GM19023 (cell line): Measurements from ENCODE around the gene B4GALT3.
"Not testable (repeated sequence)": the region's sequence is repeated elsewhere in the genome, so short reads cannot be mapped to it uniquely, and the experiment has no call there.

Source experiments
- ATAC-seq: cut with Tn5 transposase; IDR thresholded peaks from one replicate; pipeline ENCODE4 v1.9.1; 2021; ENCODE audit warnings: mild to moderate bottlenecking, moderate library complexity; ENCODE audit not compliant: unreplicated experiment

B4GALT3 gene

GRCh38 chr1:161177112-161177935, at the start of gene B4GALT3:
B4GALT3 (minus strand) TSS chr1:161177507; CDS start chr1:161176060, 1,447 bp downstream.
- peak; percentile 83 for ATAC-seq

GRCh38 chr1:161226759-161227158, 49.5 kb upstream of the B4GALT3 start:
- ATAC-seq: no peak

GRCh38 chr1:161226320-161226711, 49.0 kb upstream of the B4GALT3 start:
- ATAC-seq: no peak

GRCh38 chr1:161225534-161226319, 48.4 kb upstream of the B4GALT3 start, which contains the start of gene TOMM40L:
TOMM40L (plus strand) TSS chr1:161226060; CDS start chr1:161226490, 430 bp downstream.
- ATAC-seq: peak; percentile 97

GRCh38 chr1:161225178-161225533, 47.8 kb upstream of the B4GALT3 start:
- no peak for ATAC-seq

- not testable (repeated sequence) for ATAC-seq
Observed at GRCh38 chr1:161224695-161225087, 47.4 kb upstream of the B4GALT3 start.

- no peak for ATAC-seq
Observed at GRCh38 chr1:161223805-161224694, 46.7 kb upstream of the B4GALT3 start.

GRCh38 chr1:161222175-161223019, 45.1 kb upstream of the B4GALT3 start:
- ATAC-seq: no peak

GRCh38 chr1:161220002-161220401, 42.7 kb upstream of the B4GALT3 start:
- ATAC-seq: no peak

- ATAC-seq: no peak
Observed at GRCh38 chr1:161219078-161219892, 42.0 kb upstream of the B4GALT3 start.

- no peak for ATAC-seq
Observed at GRCh38 chr1:161218301-161219077, 41.2 kb upstream of the B4GALT3 start.

- ATAC-seq: peak; percentile 15
Observed at GRCh38 chr1:161217831-161218230, 40.5 kb upstream of the B4GALT3 start.

GRCh38 chr1:161216945-161217712, 39.8 kb upstream of the B4GALT3 start:
- ATAC-seq: peak; percentile 75

- ATAC-seq: no peak
Observed at GRCh38 chr1:161215076-161215475, 37.8 kb upstream of the B4GALT3 start, which contains the start of gene FCER1G. FCER1G (plus strand) TSS chr1:161215295; CDS start chr1:161215322, 27 bp downstream.

- ATAC-seq: no peak
Observed at GRCh38 chr1:161214369-161214768, 37.1 kb upstream of the B4GALT3 start.

GRCh38 chr1:161209790-161210409, 32.6 kb upstream of the B4GALT3 start:
- peak; percentile 73 for ATAC-seq

- ATAC-seq: no peak
Observed at GRCh38 chr1:161207173-161207572, 29.9 kb upstream of the B4GALT3 start.
